NCI-H1048 (cell line): ENCODE measurements around the gene MZF1.
"Not testable (repeated sequence)": the region's sequence is repeated elsewhere in the genome, so short reads cannot be mapped to it uniquely, and the experiment has no call there.

ENCODE experiments used
- DNase-seq: peaks from one replicate; lab custom pipeline; 2025; lab: John Stamatoyannopoulos, UW

Gene MZF1

GRCh38 chr19:58555369-58555885 lies 17.7 kb downstream of the MZF1 start:
- DNase-seq, result no peak

- DNase-seq, result no peak
Measured at GRCh38 chr19:58554494-58555368, 18.4 kb downstream of the MZF1 start, which contains the start of gene CHMP2A. CHMP2A (minus strand) TSS chr19:58555105; CDS start chr19:58554212, 893 bp downstream.

GRCh38 chr19:58553799-58554493 lies 19.2 kb downstream of the MZF1 start:
- no peak for DNase-seq

GRCh38 chr19:58552655-58553054 lies 20.5 kb downstream of the MZF1 start:
- DNase-seq, result no peak

- no peak for DNase-seq
Measured at GRCh38 chr19:58551577-58552471, 21.3 kb downstream of the MZF1 start.

GRCh38 chr19:58551123-58551497 lies 22.0 kb downstream of the MZF1 start:
- DNase-seq, result no peak

GRCh38 chr19:58550362-58551122 lies 22.6 kb downstream of the MZF1 start:
- DNase-seq, result no peak

GRCh38 chr19:58549664-58550361 lies 23.3 kb downstream of the MZF1 start:
- DNase-seq, result no peak

- no peak for DNase-seq
Measured at GRCh38 chr19:58548859-58549663, 24.1 kb downstream of the MZF1 start.

GRCh38 chr19:58547323-58548312 lies 25.5 kb downstream of the MZF1 start:
- DNase-seq, result no peak

GRCh38 chr19:58546019-58546530 lies 27.1 kb downstream of the MZF1 start:
- DNase-seq, result no peak

GRCh38 chr19:58545286-58546018 lies 27.7 kb downstream of the MZF1 start:
- DNase-seq, result no peak

- no peak for DNase-seq
Measured at GRCh38 chr19:58544591-58545285, 28.4 kb downstream of the MZF1 start.

GRCh38 chr19:58543826-58544590 lies 29.1 kb downstream of the MZF1 start, which contains the start of gene TRIM28:
TRIM28 (plus strand) TSS chr19:58544064; CDS start chr19:58544758, 694 bp downstream.
- no peak for DNase-seq

GRCh38 chr19:58542641-58543372 lies 30.3 kb downstream of the MZF1 start:
- DNase-seq, result not testable (repeated sequence)
